ENCODE data around the gene PTPN20. TPM values are rescaled to one million over a fixed set of nuclear protein-coding genes. Genes with fewer than 3 reads are reported as not detected.
"Not testable (repeated sequence)": the region's sequence is repeated elsewhere in the genome, so short reads cannot be mapped to it uniquely, and the experiment has no call there.

The PTPN20 gene
- total and polyA plus RNA-seq, 2 of the 4 experiments (the other 2 are of a cell fraction) = 0.14 TPM; not detected in 1

DNA sequence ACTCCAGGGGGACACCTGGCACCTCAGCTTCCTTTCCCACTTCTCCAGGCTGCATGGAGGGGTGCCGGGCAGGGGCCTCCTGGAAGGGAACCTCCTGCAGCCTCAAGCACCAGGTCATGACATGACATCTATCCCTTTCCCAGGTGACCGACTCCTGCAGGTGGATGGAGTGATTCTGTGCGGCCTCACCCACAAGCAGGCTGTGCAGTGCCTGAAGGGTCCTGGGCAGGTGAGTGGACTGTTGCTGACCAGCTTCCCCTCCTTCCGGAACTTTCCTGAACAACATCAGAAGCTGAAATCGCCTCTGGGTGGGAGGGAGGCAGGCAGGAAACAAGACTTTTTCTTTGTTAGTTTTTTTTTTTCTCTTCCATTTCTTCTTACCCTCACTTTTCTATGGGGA is 34.5 kb upstream of the PTPN20 start:
- H2BK15ac ChIP-seq (ENCODE audit: low read depth, low read length); H4K20me1 ChIP-seq (ENCODE audit: insufficient read depth, low read length); H3K79me1 ChIP-seq (ENCODE audit: low read depth in 1 of 2, low read length in 2 of 2); H3K9ac ChIP-seq (ENCODE audit: low read depth, low read length); H2AK5ac ChIP-seq (ENCODE audit: low read depth, low read length); H3K9me1 ChIP-seq (ENCODE audit: insufficient read depth, low read length); H3K56ac ChIP-seq (ENCODE audit: extremely low read depth, insufficient read depth, low read length); H2BK120ac ChIP-seq (ENCODE audit: low read depth, low read length); dilution Hi-C loops (cut with HindIII; ENCODE audit: low sequenced_read_pairs, unreplicated experiment); H2AFZ ChIP-seq (replicated peaks; ENCODE audit: low read length, poor library complexity); H3K4ac ChIP-seq (ENCODE audit: low read depth, low read length); H3K27me3 ChIP-seq (ENCODE audit: control insufficient read depth, insufficient read depth, low read length); DNase-seq; H3K23ac ChIP-seq (ENCODE audit: low read depth, low read length); H2BK5ac ChIP-seq (ENCODE audit: low read depth, low read length, poor library complexity, severe bottlenecking); BruUV-seq (replicated peaks); CTCF ChIA-PET; H4K8ac ChIP-seq (ENCODE audit: low read depth in 2 of 2, low read length in 2 of 2); H4K5ac ChIP-seq (ENCODE audit: low read depth, low read length); intact Hi-C loops (cut with micrococcal nuclease); H3K14ac ChIP-seq (replicated peaks; ENCODE audit: low read depth, low read length); H3K4me1 ChIP-seq (ENCODE audit: control insufficient read depth, insufficient read depth, low read length); H3K27ac ChIP-seq (ENCODE audit: insufficient read depth, low read length); H2BK20ac ChIP-seq (ENCODE audit: low read depth, low read length); ATAC-seq (ENCODE audit: low read depth); H3K36me3 ChIP-seq (ENCODE audit: control insufficient read depth, insufficient read depth, low read length); POLR2A ChIA-PET (ENCODE audit: unreplicated experiment); H3K9me3 ChIP-seq (ENCODE audit: control insufficient read depth, insufficient read depth, low read length); H3K4me3 ChIP-seq (ENCODE audit: insufficient read depth, low read depth, low read length); H2AK9ac ChIP-seq (replicated peaks; ENCODE audit: low read depth, low read length, poor library complexity); H4K91ac ChIP-seq (ENCODE audit: insufficient read depth, low read depth, low read length); H3K18ac ChIP-seq (ENCODE audit: low read depth, low read length); in situ Hi-C loops (cut with MboI; ENCODE audit: low sequenced_read_pairs); H3K4me2 ChIP-seq (ENCODE audit: low read depth, low read length): not testable (repeated sequence)
- no CpG with 5 or more reads among the region's 5 CpGs for WGBS, 2 experiments (ENCODE audit: extremely low coverage in 2 of 2, insufficient read length in 1 of 2)

GRCh38 chr10:46878761-46879160 is 32.5 kb upstream of the PTPN20 start:
- BruUV-seq (replicated peaks); H3K23ac ChIP-seq (ENCODE audit: low read depth, low read length): not testable (repeated sequence)
- WGBS, 2 experiments (ENCODE audit: extremely low coverage in 2 of 2, insufficient read length in 1 of 2) = no CpG with 5 or more reads among the region's 7 CpGs

More at GRCh38 chr10:46878761-46879160, 32.5 kb upstream of the PTPN20 start:
- H3K79me1 ChIP-seq (ENCODE audit: low read depth in 1 of 2, low read length in 2 of 2); H2BK5ac ChIP-seq (ENCODE audit: low read depth, low read length, poor library complexity, severe bottlenecking); H4K5ac ChIP-seq (ENCODE audit: low read depth, low read length); H2BK20ac ChIP-seq (ENCODE audit: low read depth, low read length); dilution Hi-C loops (cut with HindIII; ENCODE audit: low sequenced_read_pairs, unreplicated experiment); H3K27ac ChIP-seq (ENCODE audit: insufficient read depth, low read length); ATAC-seq (ENCODE audit: low read depth); CTCF ChIA-PET; H2BK120ac ChIP-seq (ENCODE audit: low read depth, low read length); H3K56ac ChIP-seq (ENCODE audit: extremely low read depth, insufficient read depth, low read length); in situ Hi-C loops (cut with MboI; ENCODE audit: low sequenced_read_pairs); H2BK15ac ChIP-seq (ENCODE audit: low read depth, low read length); H3K27me3 ChIP-seq (ENCODE audit: control insufficient read depth, insufficient read depth, low read length); H4K20me1 ChIP-seq (ENCODE audit: insufficient read depth, low read length); DNase-seq; H3K4ac ChIP-seq (ENCODE audit: low read depth, low read length); H3K18ac ChIP-seq (ENCODE audit: low read depth, low read length); H4K8ac ChIP-seq (ENCODE audit: low read depth in 2 of 2, low read length in 2 of 2); H2AK5ac ChIP-seq (ENCODE audit: low read depth, low read length); H3K9me3 ChIP-seq (ENCODE audit: control insufficient read depth, insufficient read depth, low read length); H3K14ac ChIP-seq (replicated peaks; ENCODE audit: low read depth, low read length); H3K4me1 ChIP-seq (ENCODE audit: control insufficient read depth, insufficient read depth, low read length); H3K4me3 ChIP-seq (ENCODE audit: insufficient read depth, low read depth, low read length); intact Hi-C loops (cut with micrococcal nuclease); H4K91ac ChIP-seq (ENCODE audit: insufficient read depth, low read depth, low read length); H2AFZ ChIP-seq (replicated peaks; ENCODE audit: low read length, poor library complexity); H3K9ac ChIP-seq (ENCODE audit: low read depth, low read length); H3K4me2 ChIP-seq (ENCODE audit: low read depth, low read length); H3K36me3 ChIP-seq (ENCODE audit: control insufficient read depth, insufficient read depth, low read length); POLR2A ChIA-PET (ENCODE audit: unreplicated experiment); H2AK9ac ChIP-seq (replicated peaks; ENCODE audit: low read depth, low read length, poor library complexity); H3K9me1 ChIP-seq (ENCODE audit: insufficient read depth, low read length): not testable (repeated sequence)

All from IMR-90 (cell line).